HepG2 (cell line): ENCODE data around the gene SLC7A11.

Experiments
- CHD4 ChIP-seq: fragments of 200-600 bp; sonication (generic); IDR thresholded peaks from 2 replicates; pipeline ENCODE4 v1.7.0; 2017; ENCODE audit warnings: mild to moderate bottlenecking, low read length, borderline replicate concordance
- HNRNPUL1 ChIP-seq: fragments of 200-400 bp; formaldehyde crosslinking; IDR thresholded peaks from 2 replicates; pipeline ENCODE4 v1.6.1; 2017; ENCODE audit warnings: low read depth, mild to moderate bottlenecking, low read length, moderate library complexity
- JUN ChIP-seq: sonication (generic); formaldehyde crosslinking; IDR thresholded peaks from 2 replicates; pipeline ENCODE4 v1.4.0; 2020; ENCODE audit warnings: mild to moderate bottlenecking, missing genetic modification reagents
- POLR2A ChIP-seq, 2 experiments: IDR thresholded peaks; 2 replicates each; pipeline ENCODE4 v1.6.1; 2011; ENCODE audit warnings: low read depth in 2 of 2, low read length in 2 of 2, mild to moderate bottlenecking in 1 of 2, moderate library complexity in 1 of 2; ENCODE audit not compliant: insufficient read depth in 1 of 2
- RFXANK ChIP-seq: IDR thresholded peaks from 2 replicates; pipeline ENCODE4 v1.6.1; 2016
- SOX13 ChIP-seq, 3 experiments: fragments of 450-650 bp in 1 of 3; sonication (generic) in 1 of 3; formaldehyde crosslinking in 1 of 3; IDR thresholded peaks in 2 of 3; conservative IDR thresholded peaks in 1 of 3; 2 replicates each; pipeline versions ENCODE4 v1.5.0 to v1.6.1; 2016 to 2020; ENCODE audit warnings: antibody characterized with exemption in 1 of 3, mild to moderate bottlenecking in 1 of 3, missing compliant biosample characterization in 1 of 3, missing genetic modification reagents in 1 of 3, moderate library complexity in 1 of 3
- TF ChIP-seq, protein P1 (sequence below): sonication (generic); formaldehyde crosslinking; IDR thresholded peaks from 2 replicates; pipeline ENCODE4 v1.5.1; 2020; ENCODE audit warnings: mild to moderate bottlenecking, missing genetic modification reagents, moderate library complexity
- TF ChIP-seq, protein P2 (sequence below): sonication (generic); formaldehyde crosslinking; IDR thresholded peaks from 2 replicates; pipeline ENCODE4 v1.5.0; 2020; ENCODE audit warnings: missing genetic modification reagents, mild to moderate bottlenecking, borderline replicate concordance

- TF ChIP-seq SOX13 (IDR thresholded peaks at IDR 0.05): no peak
- TF ChIP-seq SOX13 (CRISPR knock-in tag; conservative IDR thresholded peaks at IDR 0.05 in 1 of 2, IDR thresholded peaks at IDR 0.05 in 1 of 2): no peak
- TF ChIP-seq RFXANK (CRISPR knock-in tag): no peak
- TF ChIP-seq, protein P1, sequence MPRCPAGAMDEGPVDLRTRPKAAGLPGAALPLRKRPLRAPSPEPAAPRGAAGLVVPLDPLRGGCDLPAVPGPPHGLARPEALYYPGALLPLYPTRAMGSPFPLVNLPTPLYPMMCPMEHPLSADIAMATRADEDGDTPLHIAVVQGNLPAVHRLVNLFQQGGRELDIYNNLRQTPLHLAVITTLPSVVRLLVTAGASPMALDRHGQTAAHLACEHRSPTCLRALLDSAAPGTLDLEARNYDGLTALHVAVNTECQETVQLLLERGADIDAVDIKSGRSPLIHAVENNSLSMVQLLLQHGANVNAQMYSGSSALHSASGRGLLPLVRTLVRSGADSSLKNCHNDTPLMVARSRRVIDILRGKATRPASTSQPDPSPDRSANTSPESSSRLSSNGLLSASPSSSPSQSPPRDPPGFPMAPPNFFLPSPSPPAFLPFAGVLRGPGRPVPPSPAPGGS (CRISPR knock-in tag): no peak
- TF ChIP-seq HNRNPUL1: no peak
- TF ChIP-seq, protein P2, sequence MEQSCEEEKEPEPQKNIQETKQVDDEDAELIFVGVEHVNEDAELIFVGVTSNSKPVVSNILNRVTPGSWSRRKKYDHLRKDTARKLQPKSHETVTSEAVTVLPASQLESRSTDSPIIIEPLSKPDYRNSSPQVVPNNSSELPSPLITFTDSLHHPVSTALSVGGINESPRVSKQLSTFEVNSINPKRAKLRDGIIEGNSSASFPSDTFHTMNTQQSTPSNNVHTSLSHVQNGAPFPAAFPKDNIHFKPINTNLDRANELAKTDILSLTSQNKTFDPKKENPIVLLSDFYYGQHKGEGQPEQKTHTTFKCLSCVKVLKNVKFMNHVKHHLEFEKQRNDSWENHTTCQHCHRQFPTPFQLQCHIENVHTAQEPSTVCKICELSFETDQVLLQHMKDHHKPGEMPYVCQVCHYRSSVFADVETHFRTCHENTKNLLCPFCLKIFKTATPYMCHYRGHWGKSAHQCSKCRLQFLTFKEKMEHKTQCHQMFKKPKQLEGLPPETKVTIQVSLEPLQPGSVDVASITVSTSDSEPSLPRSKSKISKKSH: no peak
- TF ChIP-seq JUN (CRISPR knock-in tag): no peak
- TF ChIP-seq POLR2A (IDR thresholded peaks at IDR 0.05; ENCODE audit: insufficient read depth in 1 of 2, low read depth in 2 of 2, low read length in 2 of 2): no peak
- no peak for TF ChIP-seq CHD4
Measured at GRCh38 chr4:138184886-138185285, 57.3 kb downstream of the SLC7A11 start.
